ENCODE results near the gene FN1.

The FN1 gene

DNA sequence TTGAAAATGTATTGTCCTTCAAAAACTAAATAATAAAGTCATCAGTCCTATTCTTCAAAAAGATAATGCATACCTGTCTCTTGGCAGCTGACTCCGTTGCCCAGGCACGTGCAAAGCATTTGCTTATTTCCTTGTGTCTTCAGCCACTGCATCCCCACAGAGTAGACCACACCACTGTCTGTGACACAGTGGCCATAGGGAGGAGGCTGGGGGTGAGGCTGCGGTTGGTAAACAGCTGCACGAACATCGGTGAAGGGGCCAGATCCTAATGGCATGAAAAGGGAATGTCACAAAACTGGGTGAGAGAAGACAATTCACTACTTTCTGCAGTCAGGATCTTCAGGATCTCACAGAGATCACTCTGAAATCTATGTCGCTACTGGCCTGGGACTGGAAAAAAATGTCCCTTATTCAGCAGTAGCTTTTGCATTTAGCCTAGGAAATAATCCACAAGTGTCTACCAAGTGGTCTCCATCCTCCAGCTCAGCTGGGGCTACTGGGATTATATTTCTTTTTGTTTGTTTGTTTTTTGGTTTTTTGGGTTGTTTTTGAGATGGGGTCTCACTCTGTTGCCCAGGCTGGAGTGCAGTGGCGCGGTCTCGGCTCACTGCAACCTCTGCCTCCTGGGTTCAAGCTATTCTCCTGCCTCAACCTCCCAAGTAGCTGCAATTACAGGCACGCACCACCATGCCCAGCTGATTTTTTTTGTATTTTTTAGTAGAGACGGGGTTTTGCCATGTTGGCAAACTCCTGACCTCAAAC lies 10.7 kb downstream of the FN1 start:
- DNase-seq (ENCODE audit: low spot score in 2 of 2) (no peak), ATAC-seq (replicated peaks; ENCODE audit: extremely low read depth, poor library complexity, severe bottlenecking) (no peak)
- Mint-ChIP-seq H3K9me3 (no peaks in the 10 kb centered on the region), H3K4me3 (no peak overlapping the region), H3K4me1 (no peaks in the 10 kb centered on the region), H3K27me3 (peaks cover 56% of the 10 kb centered on the region), H3K36me3 (ENCODE audit: insufficient read depth) (no peaks in the 10 kb centered on the region), H3K27ac (ENCODE audit: low read depth) (no peak overlapping the region)

DNA sequence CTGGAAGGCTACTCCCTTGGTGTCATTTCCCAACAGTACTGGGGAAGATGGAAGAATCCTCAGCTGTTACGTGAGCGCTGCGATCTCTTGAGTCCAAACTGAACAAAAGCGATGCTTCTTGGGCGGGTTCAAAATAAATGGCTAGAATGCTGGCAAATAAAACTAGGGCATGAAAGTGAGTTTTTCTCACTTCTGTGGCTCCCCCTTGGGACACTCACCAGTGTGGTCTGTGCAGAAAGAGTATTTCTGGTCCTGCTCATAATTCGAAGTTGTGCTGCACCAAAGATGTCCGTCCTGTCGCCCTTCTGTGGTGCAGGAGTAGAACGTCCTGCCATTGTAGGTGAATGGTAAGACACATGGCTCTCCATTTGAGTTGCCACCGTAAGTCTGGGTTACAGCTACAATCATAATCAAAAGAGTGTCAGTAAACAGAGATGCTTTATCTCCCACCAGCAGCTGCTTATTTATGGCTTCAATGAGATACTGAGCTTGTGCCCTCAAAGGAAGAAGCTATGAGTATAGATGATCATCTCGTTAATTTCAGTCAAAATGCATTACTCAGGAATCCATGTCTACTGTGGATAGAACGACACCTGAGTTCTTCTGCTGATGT lies 11.8 kb downstream of the FN1 start:
- peaks cover 46% of the 10 kb centered on the region for H3K27me3 Mint-ChIP-seq
- H3K36me3 Mint-ChIP-seq (ENCODE audit: insufficient read depth) = no peaks in the 10 kb centered on the region
- H3K4me1 Mint-ChIP-seq = no peaks in the 10 kb centered on the region
- DNase-seq (ENCODE audit: low spot score in 2 of 2) (no peak), ATAC-seq (replicated peaks; ENCODE audit: extremely low read depth, poor library complexity, severe bottlenecking) (no peak)
- no peak overlapping the region for H3K4me3 Mint-ChIP-seq
- H3K27ac Mint-ChIP-seq (ENCODE audit: low read depth) = no peak overlapping the region
- H3K9me3 Mint-ChIP-seq = no peaks in the 10 kb centered on the region

DNA sequence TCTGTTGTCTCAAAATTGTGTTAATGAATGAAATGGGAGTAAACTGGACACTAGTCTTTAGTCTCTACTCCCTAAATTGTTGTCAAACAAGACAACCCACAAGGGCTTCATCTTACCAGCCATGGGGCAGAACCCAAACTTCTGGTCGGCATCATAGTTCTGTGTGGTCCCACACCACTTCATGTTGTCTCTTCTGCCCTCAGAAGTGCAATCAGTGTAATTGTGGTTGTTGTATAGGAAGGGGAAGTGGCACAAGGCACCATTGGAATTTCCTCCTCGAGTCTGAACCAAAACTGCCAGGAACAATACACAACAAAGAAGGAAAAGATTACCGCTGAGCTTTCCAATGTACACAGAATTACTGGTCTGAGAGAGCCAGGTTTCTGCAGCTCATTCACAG lies 12.6 kb downstream of the FN1 start:
- ATAC-seq (replicated peaks; ENCODE audit: extremely low read depth, poor library complexity, severe bottlenecking) (no peak), DNase-seq (ENCODE audit: low spot score in 2 of 2) (no peak)
- no peaks in the 10 kb centered on the region for H3K4me1 Mint-ChIP-seq
- no peaks in the 10 kb centered on the region for H3K36me3 Mint-ChIP-seq (ENCODE audit: insufficient read depth)
- no peak overlapping the region for H3K4me3 Mint-ChIP-seq
- peaks cover 38% of the 10 kb centered on the region for H3K27me3 Mint-ChIP-seq
- no peaks in the 10 kb centered on the region for H3K9me3 Mint-ChIP-seq
- no peak overlapping the region for H3K27ac Mint-ChIP-seq (ENCODE audit: low read depth)

DNA sequence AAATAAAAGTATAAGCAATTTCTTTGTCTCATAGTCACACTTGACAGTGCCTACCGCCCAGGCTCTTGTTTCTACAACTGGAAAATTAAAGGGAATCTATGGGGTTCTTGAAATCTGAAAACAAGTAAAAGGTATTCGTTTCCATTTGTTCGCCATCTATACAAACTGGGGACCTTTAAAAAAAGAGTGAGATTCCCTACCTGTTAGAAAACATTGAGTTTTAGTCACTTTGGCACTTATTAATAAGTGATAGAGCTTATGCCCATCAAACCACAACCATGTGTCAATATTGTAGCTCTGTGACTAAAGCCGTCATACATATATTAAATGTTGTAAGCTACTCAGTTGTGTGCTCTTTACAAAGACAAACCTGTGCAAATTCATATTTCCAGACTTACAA lies 13.2 kb downstream of the FN1 start:
- DNase-seq (ENCODE audit: low spot score in 2 of 2) (no peak), ATAC-seq (replicated peaks; ENCODE audit: extremely low read depth, poor library complexity, severe bottlenecking) (no peak)
- Mint-ChIP-seq H3K36me3 (ENCODE audit: insufficient read depth) (no peaks in the 10 kb centered on the region), H3K27me3 (peaks cover 35% of the 10 kb centered on the region), H3K4me3 (no peak overlapping the region), H3K27ac (ENCODE audit: low read depth) (no peak overlapping the region), H3K9me3 (no peaks in the 10 kb centered on the region), H3K4me1 (no peaks in the 10 kb centered on the region)

DNA sequence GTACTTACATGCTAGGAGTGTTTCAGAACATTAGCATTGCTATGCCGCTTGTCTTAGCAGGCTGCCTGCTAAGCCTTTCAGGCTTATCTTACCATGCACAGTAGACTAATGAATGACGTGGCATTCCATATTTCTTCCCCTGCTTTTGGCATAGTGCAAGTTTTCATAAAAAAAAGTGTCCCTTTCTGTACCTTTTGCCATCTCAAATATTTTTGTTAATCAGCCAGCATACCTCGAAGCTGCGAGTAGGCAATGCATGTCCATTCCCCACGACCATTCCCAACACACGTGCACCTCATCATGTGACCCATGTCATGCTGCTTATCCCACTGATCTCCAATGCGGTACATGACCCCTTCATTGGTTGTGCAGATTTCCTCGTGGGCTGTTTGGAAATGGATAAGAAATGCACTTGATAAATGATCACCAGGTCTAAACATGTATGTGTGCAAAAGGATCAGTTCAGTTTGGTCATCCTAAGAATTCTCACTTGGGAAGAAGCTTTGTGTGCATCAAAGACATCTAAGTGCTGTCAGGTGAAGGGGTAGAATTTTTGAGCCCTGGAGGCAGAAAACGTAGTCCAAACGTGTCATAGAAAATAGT lies 13.9 kb downstream of the FN1 start:
- H3K36me3 Mint-ChIP-seq (ENCODE audit: insufficient read depth) = no peaks in the 10 kb centered on the region
- peaks cover 39% of the 10 kb centered on the region for H3K27me3 Mint-ChIP-seq
- H3K27ac Mint-ChIP-seq (ENCODE audit: low read depth) = no peak overlapping the region
- DNase-seq (ENCODE audit: low spot score in 2 of 2) (no peak), ATAC-seq (replicated peaks; ENCODE audit: extremely low read depth, poor library complexity, severe bottlenecking) (no peak)
- no peak overlapping the region for H3K4me3 Mint-ChIP-seq
- H3K4me1 Mint-ChIP-seq = no peaks in the 10 kb centered on the region
- no peaks in the 10 kb centered on the region for H3K9me3 Mint-ChIP-seq

DNA sequence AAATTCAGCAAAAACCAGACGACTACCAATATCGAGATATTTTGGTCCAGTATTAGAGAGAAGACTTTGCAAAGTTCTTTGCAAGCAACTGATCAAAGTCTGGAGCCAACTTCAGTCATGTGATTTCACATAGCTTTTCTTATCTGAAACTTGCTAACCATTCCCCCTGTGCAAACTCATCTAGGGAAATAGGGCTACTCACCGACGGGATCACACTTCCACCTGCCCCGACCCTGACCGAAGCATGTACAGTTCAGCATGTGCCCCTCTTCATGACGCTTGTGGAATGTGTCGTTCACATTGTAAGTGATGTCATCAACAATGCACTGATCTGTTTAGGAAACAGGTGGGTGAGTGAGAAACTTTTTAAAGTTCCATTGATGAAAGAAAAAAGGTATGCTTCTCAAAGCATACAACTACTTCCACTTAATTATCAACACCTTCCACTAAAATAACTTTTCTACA lies 15.4 kb downstream of the FN1 start:
- Mint-ChIP-seq H3K27me3 (peaks cover 36% of the 10 kb centered on the region), H3K4me1 (no peaks in the 10 kb centered on the region)
- ATAC-seq (replicated peaks; ENCODE audit: extremely low read depth, poor library complexity, severe bottlenecking) = no peak

DNA sequence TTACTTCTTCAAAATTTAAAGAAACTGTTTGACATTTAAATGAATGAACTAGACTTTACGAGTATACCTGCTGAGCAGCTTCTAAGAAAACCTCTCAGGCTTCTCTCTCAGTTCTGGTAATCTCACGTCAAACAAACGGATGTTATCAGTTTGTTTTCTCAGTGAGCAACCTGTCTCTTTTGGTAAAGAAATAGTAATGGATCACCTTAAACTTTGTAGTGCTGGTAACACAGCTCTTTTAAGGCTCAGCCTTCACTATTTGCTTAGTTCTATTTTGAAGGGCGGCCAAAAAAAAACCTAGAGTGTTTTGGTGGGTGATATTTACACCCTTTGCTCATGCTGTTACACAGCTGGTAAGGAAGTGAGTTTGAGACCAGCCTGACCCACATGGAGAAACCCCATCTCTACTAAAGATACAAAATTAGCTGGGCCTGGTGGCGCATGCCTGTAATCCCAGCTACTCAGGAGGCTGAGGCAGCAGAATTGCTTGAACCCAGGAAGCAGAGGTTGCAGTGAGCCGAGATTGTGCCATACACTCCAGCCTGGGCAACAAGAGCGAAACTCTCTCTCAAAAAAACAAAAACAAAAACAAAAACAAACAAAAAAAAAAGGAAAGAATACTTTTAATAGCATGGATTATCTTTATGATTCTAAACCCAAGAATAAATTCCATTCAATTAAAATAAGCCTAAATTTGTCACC lies 15.9 kb downstream of the FN1 start:
- Mint-ChIP-seq H3K27me3 (peaks cover 32% of the 10 kb centered on the region), H3K27ac (ENCODE audit: low read depth) (no peak overlapping the region), H3K4me1 (no peaks in the 10 kb centered on the region), H3K4me3 (no peak overlapping the region), H3K36me3 (ENCODE audit: insufficient read depth) (no peaks in the 10 kb centered on the region), H3K9me3 (no peaks in the 10 kb centered on the region)
- no peak for ATAC-seq (replicated peaks; ENCODE audit: extremely low read depth, poor library complexity, severe bottlenecking)
- DNase-seq (ENCODE audit: low spot score in 2 of 2) = no peak

More for the DNA sequence above, 15.4 kb downstream of the FN1 start:
- Mint-ChIP-seq H3K27ac (ENCODE audit: low read depth) (no peak overlapping the region), H3K36me3 (ENCODE audit: insufficient read depth) (no peaks in the 10 kb centered on the region), H3K4me3 (no peak overlapping the region), H3K9me3 (no peaks in the 10 kb centered on the region)
- no peak for DNase-seq (ENCODE audit: low spot score in 2 of 2)

DNA sequence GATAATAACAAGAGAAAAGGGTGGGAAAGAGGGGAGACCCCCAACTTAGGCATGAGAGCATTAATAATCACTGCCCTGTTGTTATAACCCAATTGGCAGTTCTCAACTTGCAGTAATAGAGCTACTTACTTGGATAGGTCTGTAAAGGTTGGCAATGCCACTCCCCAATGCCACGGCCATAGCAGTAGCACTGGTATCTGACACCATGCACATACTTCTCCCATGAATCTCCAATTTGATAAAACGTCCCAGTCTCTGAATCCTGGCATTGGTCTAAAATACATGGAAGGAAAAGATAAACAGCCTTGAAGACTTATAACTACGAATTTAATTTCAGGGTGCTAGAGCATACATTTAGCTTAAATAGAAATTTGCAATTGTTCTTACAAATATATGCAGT lies 16.8 kb downstream of the FN1 start:
- no peak overlapping the region for H3K27ac Mint-ChIP-seq (ENCODE audit: low read depth)
- peaks cover 32% of the 10 kb centered on the region for H3K27me3 Mint-ChIP-seq
- no peaks in the 10 kb centered on the region for H3K9me3 Mint-ChIP-seq

DNA sequence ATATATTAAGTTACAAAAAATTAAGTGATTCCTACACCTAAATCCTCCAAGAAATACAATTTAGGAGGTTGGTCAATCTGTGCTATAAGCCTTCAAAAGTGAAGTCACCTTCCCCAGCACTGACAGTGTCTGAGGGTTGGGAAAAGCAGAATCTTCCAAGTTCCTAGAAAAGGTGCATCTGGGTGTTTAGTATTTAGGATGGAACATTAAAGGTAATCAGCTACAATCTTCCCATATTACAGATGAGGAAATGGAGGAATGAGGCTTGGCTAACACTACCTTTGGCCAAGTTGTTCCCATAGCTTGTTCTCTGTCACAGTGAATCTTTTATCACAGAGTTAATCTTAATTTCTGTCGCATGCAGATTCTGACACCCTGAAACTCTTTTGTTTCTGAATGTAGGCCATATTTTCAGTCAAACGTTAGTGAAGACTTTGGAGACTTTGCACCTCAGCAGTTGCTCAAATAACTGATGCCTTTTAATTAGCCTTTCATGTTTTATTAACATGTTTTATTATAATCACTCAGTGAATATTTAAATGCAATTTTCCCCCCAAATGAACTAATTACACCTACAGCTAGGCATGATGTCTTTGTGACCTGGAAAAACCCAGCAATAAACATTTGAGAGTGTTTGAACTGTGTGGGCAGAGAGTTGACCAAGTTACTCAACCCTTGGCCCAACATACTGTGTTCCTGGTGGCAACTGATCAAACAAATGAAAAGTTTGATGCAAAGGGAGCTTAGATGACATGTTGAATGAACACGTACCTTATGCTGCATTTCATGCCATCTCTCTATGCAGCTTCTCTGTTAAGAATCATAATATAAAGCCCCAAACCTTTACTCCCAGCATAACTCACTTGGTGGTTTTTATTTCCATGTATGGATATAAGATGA lies 17.6 kb downstream of the FN1 start:
- H3K4me3 Mint-ChIP-seq = no peak overlapping the region

More for the DNA sequence above, 16.8 kb downstream of the FN1 start:
- Mint-ChIP-seq H3K36me3 (ENCODE audit: insufficient read depth) (no peaks in the 10 kb centered on the region), H3K4me3 (no peak overlapping the region), H3K4me1 (no peaks in the 10 kb centered on the region)
- DNase-seq (ENCODE audit: low spot score in 2 of 2) (no peak), ATAC-seq (replicated peaks; ENCODE audit: extremely low read depth, poor library complexity, severe bottlenecking) (no peak)

DNA sequence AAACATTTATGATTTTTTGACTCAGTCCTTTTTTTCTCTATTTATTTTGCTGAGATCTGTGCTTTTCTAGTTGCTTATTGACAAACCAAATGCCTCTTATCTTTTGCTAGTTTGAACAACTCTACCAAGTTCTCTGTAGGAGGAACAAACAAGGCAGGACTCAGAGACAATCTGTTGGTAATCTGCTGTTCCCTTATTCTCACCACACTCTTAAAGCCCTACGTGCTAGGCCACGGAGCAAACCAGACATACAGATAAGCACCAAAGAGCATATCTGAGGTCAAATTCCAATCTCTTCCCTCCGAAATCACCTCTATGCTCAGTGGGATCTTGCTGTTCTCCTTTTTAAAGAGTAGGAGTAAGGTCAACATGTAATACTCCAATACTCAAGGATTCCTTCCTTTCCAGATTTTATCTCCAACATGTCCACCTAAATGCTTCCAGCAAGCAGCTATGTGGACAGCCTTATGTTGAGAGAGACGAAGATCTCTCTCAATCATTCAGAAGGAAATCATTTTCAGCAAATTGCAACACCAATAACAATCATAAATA lies 18.4 kb downstream of the FN1 start:
- Mint-ChIP-seq H3K27me3 (peaks cover 37% of the 10 kb centered on the region), H3K4me1 (no peaks in the 10 kb centered on the region), H3K27ac (ENCODE audit: low read depth) (no peak overlapping the region), H3K9me3 (no peaks in the 10 kb centered on the region), H3K36me3 (ENCODE audit: insufficient read depth) (no peaks in the 10 kb centered on the region), H3K4me3 (no peak overlapping the region)
- no peak for DNase-seq (ENCODE audit: low spot score in 2 of 2)
- ATAC-seq (replicated peaks; ENCODE audit: extremely low read depth, poor library complexity, severe bottlenecking) = no peak

More for the DNA sequence above, 17.6 kb downstream of the FN1 start:
- Mint-ChIP-seq H3K4me1 (no peaks in the 10 kb centered on the region), H3K9me3 (no peaks in the 10 kb centered on the region), H3K27me3 (peaks cover 32% of the 10 kb centered on the region), H3K27ac (ENCODE audit: low read depth) (no peak overlapping the region), H3K36me3 (ENCODE audit: insufficient read depth) (no peaks in the 10 kb centered on the region)
- no peak for DNase-seq (ENCODE audit: low spot score in 2 of 2)
- ATAC-seq (replicated peaks; ENCODE audit: extremely low read depth, poor library complexity, severe bottlenecking) = no peak

DNA sequence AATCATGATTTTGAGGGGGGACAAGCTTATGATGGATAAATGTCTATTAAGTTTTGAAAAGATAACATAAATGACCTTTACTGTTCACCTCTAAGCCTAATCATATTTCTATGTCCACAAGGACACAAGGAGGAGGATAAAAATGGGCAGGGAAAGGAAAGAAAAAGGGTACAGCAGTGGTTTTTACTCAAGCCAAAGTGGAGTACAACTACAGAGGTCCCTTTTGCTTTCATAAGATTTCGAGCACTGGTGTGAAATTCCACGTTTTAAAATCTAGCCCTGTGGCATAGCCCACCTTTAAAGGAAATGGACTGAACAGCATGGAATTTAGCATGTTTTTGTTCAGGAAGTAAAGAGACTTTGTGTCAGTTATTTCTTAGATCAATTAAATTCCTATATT lies 19.2 kb downstream of the FN1 start:
- Mint-ChIP-seq H3K36me3 (ENCODE audit: insufficient read depth) (no peaks in the 10 kb centered on the region), H3K27me3 (peaks cover 42% of the 10 kb centered on the region), H3K4me1 (no peaks in the 10 kb centered on the region), H3K4me3 (no peak overlapping the region), H3K9me3 (no peaks in the 10 kb centered on the region), H3K27ac (ENCODE audit: low read depth) (no peak overlapping the region)
- ATAC-seq (replicated peaks; ENCODE audit: extremely low read depth, poor library complexity, severe bottlenecking) = no peak
- DNase-seq (ENCODE audit: low spot score in 2 of 2) = no peak
